Measurements from ENCODE around the gene GBP4.

GRCh38 chr1:89221341-89221740 lies 22.6 kb upstream of the GBP4 start:
- TF ChIP-seq CHD2 (IDR thresholded peaks at IDR 0.05; ENCODE audit: low read length, partially characterized antibody) (no peak), GATA2 (CRISPR knock-in tag; IDR thresholded peaks at IDR 0.05) (no peak), IRF3 (IDR thresholded peaks at IDR 0.05; ENCODE audit: low read depth, low read length) (no peak)
